ENCODE data around the gene DHX38.

DHX38 gene

GRCh38 chr16:72159801-72160200 lies 66.2 kb downstream of the DHX38 start:
- H3K4me3 Mint-ChIP-seq = no peak overlapping the region
- H3K36me3 Mint-ChIP-seq (ENCODE audit: low read depth) = no peaks in the 10 kb centered on the region
- H3K9me3 Mint-ChIP-seq = no peaks in the 10 kb centered on the region
- H3K27ac Mint-ChIP-seq = no peak overlapping the region
- no peaks in the 10 kb centered on the region for H3K27me3 Mint-ChIP-seq
- no peaks in the 10 kb centered on the region for H3K4me1 Mint-ChIP-seq (ENCODE audit: low read depth)

GRCh38 chr16:72162105-72162692 lies 68.6 kb downstream of the DHX38 start:
- H3K27ac Mint-ChIP-seq = no peak overlapping the region
- no peaks in the 10 kb centered on the region for H3K36me3 Mint-ChIP-seq (ENCODE audit: low read depth)
- no peaks in the 10 kb centered on the region for H3K9me3 Mint-ChIP-seq
- no peaks in the 10 kb centered on the region for H3K27me3 Mint-ChIP-seq
- H3K4me1 Mint-ChIP-seq (ENCODE audit: low read depth) = no peaks in the 10 kb centered on the region
- no peak overlapping the region for H3K4me3 Mint-ChIP-seq
